Measurements from ENCODE around the gene ARHGAP20.

ARHGAP20 gene

DNA sequence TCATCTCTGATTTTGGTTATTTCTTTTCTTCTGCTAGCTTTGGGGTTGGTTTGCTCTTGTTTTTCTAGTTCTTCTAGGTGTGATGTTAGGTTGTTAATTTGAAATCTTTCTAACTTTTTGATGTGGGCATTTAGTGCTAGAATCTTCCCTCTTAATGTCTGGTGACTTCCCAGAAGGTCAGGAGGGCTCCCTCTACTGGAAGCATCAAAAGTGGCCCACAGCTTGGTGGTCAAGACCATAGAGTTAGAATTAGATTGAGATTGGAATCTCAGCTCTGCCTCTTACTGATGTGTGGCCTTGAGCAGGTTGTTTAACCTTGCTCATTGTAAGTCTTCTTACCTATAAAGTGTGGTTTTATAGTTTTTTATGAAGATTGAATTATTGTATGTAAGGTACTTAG lies 183.2 kb downstream of the ARHGAP20 start:
- no peak for DNase-seq (ENCODE audit: low read depth in 3 of 3)

DNA sequence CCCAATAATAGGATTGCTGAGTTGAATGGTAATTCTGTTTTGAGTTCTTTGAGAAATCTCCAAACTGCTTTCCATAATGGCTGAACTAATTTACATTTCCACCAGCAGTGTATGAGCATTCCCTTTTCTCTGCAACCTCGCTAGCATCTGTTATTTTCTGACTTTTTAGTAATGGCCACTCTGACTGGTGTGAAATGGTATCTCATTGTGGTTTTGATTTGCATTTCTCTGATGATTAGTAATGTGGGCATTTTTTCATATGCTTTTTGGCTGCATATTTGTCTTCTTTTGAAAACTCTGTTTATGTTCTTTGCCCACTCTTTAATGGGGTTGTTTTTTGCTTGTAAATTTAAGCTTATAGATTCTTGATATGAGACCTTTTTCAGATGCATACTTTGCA lies 185.1 kb downstream of the ARHGAP20 start:
- no peak for DNase-seq (ENCODE audit: low read depth in 3 of 3)

All from stimulated activated CD4-positive, alpha-beta T cell treated with anti-CD3 and anti-CD28 coated beads, TNF-alpha, amount 100 ng/mL, for 48 hours (primary cell).